NCI-H187 treated with DMSO at 0.1 percent for 48 hours (cell line): ENCODE measurements around the gene RMI2.

Source experiments
- DNase-seq: peaks from one replicate; lab custom pipeline; 2025; lab: John Stamatoyannopoulos, UW

The RMI2 gene

DNA sequence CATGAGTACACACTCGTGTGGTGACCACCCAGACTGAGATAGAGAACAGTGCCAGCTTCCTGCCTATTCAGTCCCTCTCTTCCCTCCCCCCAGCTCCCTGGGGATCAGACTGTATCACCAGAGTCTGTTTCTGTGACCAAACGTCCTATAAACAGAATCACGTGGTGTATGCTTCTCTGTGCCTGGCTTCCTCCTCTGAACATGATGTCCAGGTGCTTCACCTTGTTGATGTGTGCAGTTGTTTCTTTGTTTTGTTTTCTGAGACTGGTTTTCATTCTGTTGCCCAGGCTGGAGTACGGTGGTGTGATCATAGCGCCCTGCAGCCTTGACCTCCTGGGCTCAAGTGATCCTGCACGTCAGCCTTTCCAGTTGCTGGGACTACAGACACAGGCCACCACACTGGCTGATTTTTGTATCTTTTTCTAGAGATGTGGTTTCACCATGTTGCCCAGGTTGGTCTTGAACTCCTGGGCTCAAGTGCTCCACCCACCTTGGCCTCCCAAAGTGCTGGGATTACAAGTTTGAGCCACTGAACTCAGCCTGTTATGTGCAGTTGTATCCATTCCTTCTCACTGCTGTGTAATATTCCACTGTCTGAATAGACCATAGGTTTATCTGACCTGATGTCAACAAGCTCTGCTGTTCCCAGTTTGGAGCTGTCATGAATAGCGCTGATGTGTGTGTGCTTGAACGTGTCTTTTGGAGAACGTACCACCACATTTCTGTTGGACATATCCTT is 35.2 kb upstream of the RMI2 start:
- DNase-seq: no peak

DNA sequence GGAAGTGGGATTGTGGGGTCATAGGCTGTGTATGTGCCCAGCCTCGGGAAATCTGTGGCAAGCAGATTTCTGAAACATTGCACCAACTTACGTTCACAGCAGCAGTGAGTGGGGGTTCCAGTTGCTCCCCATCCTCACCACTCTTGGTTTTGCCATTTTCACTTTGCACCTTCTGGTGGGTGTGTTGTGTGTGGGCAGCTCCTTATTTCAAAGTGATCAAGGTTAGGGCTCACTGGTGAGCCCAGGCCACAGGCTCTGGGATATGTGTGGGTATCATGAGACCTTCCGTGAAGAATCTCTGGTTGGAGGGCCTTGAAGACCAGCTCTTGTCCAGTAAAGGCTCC is 34.7 kb upstream of the RMI2 start:
- DNase-seq: no peak

DNA sequence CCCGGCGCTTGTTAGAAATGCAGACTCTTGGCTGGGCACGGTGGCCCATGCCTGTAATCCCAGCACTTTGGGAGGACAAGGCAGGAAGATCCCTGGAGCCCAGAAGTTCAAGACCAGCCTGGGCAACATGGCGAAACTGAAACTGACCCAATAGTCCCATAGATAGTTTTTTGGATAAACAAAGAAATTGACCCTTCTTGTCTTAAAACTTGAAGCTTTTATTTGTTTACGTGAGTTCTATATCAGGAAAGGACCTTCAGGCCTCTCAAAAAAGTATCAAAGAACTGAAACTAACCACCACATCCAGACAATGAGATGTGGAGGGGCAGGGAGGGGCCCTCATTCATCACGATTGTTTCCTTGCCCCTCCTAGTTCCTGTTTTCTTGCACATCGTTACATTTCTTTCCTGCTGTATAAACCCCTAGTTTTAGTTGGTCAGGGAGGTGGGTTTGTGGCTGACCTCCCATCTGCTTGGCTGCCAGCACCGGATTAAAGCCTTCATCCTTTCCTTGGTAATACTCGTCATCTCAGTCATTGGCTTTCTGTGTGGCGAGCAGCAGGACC is 34.2 kb upstream of the RMI2 start:
- DNase-seq: no peak

DNA sequence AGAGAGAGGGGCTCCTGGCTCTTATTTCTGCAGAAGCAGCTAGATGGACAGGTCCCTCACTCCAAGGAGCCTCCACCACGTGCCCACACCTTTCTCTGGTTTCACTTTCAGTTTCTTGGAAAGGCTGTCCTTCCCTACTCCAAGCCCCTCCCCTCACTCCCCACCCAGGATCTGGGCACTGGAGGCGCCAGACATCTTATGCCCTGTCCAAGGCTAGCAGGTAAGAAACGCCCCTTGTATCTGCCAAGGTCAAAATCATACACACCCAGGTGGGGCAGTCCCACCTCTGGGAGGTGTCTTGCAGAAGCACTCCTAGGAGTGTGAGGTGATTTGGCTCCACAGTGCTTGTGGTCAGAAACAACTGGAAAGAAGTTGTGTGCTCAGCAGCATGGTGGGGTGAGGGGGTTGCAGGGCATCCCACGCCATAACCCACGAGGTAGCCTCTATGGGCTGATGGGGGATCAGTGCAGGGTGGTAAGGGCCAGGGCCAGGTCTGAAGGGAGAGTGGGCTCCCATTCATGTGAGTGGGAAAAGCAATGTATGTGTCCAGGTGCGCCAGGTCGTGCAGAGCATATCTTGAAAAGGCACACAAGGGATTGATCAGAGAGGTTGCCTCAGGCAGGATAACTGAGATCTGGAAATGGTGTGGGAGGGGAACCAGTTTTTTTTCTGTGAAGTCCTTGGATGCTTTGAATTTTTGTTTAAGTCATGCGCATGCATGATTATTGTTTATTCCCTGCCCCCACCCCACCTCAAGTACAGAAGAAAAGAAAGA is 32.4 kb upstream of the RMI2 start:
- DNase-seq: no peak

DNA sequence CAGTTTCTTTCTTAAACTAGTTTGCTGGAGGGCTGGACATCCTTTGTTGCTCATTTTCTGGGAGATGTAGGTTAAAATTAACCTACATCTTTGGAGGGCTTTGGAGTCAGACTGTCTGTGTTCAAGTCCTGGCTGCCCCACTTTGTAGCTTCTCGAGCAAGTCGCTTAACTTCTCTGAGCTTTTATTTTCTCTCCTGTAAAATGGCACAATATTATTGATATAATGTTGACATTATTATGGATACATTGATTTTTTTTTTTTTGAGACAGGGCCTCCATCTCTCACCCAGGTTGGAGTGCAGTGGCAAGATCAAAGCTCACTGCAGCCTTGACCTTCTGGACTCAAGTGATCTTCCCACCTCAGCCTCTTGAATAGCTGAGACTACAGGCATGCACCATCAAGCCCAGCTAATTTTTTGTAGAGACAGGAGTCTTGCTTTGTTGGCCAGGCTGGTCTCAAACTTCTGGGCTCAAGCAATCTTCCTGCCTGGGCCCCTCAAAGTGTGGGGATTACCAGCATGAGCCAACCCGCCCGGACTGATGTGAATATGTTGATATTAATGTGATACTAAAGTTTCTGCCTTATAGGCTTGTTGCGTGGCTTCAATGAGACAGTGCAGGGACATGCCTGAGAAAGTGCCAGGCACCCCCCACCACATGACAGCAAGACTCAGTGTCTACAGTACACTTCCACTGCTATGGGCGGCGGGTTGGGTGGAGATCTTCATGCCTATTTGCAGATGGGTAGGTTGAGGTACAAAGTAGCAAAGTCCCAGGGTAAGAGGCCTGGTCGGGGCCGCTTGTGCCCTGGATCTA is 31.6 kb upstream of the RMI2 start:
- DNase-seq: no peak

DNA sequence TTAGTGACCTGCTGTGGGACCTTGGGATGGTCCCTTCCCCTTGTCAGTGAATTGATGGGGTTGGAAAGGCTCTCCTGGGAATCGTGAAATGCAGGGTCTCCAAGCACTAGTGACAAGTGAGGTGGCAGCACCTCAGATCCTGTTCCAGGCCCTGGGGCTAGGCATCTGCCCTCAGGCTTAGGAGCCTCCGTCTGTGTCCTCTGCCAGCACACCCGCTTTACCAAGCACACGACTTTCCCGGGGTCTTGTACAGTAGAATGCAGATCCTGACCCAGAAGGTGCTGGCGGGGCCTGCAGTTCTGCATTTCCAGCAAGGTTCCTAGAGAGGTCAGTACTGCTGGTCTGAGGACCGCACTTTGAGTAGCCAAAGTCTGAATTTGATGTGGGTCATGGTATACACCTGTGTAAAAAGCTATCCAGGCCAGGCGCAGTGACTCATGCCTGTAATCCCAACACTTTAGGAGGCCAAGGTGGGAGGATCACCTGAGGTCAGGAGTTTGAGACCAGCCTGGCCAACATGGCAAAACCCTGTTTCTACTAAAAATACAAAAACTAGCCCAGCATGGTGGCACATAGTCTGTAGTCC is 30.9 kb upstream of the RMI2 start:
- no peak for DNase-seq

DNA sequence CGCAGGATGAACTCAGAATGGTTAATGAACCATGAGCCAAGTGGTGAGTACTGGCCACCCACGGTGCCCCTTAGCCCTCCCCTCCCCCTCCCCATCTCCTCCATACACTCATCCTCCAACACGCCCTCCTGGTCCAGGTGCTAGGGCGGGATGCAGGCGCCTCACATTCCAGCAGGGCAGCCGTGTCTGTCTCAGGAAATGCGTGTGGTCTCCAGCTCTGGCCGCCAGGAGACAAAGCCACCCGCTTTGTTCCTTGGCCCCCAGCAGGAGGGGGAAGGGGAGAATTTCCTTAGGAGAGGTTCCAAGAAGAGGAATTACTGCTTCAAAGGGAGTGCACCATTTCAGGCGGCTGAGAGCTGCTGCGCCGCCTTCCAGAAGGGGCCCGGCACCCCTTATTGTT is 29.7 kb upstream of the RMI2 start:
- no peak for DNase-seq

DNA sequence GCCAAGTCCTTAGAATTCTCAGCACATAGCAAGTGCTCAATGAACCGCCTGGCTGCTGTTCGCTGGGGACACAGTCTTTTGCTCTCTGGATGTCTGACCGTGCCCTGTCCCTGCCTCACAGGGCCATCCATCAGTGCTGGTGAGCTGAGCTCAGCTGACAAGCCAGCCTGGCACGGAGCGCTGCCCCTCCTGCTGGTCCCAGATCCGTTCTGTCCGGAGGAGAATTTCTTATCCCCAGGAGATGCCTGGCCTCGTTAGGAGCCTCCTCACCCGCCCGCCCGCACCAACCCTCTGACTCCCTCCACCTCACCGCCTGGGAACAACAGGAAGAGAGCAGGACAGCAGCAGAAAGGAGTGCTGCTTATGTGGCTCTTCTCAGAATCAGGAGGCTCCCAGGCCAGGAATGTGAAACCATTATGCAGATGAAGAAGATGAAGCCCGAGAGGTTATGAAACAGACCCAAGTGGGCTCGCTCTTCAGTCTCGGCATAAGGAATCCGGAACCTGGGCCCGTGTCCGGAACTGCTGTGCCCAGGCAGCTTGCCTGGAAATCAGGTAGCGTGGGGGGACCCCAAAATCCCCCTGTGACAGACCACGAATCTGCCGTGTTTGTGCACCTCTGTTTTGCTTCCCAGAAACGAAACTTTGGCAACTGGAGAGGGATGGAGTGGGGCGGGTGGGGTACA is 28.8 kb upstream of the RMI2 start:
- DNase-seq: no peak

DNA sequence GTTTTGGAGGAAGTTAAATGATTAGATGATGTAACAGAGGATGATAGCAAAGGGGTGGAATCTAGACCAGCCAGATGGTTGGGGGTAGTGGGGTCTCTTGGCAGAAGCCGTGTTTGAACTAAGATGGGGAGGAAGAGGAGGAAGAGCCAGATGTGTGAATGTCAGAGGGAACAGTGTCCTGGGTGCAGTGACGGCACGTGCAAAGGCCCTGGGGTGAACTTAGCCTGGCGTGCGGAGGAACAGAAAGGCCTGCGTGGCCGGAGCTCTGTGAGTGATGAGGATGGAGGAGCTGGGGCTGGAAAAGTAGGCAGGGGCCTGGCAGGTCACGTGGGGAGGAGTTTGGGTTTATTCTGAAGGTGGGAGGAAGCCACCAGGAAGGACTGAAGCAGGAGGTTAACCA is 26.4 kb upstream of the RMI2 start:
- DNase-seq: no peak

DNA sequence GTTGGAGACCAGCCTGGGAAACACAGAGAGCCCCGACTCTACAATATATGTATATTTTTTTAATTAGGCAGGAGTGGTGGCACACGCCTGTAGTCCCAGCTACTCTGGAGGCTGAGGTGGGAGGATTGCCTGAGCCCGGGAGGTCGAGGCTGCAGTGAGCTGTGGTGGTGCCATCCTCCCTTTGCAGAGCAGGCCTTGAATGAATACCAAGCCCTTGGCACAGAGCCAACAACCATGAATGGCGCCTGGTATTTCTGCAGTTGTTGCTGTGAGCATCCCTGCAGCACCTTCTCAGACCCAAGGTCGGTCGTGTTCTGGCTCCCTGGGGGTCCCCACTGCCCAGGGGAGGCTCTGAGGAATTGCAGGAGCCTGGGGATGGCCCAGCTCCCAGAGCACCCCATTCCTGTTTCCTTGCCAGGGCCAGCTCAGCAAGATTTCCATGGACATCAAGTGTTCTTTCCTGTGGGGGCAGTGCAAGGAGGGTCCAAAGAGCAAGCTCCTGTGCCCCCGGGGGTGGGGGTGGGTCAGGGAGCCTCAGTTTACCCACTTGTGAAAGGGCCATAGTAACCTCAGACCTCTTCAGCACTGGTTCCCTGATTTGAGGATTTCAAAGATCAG is 25.6 kb upstream of the RMI2 start:
- DNase-seq: no peak

DNA sequence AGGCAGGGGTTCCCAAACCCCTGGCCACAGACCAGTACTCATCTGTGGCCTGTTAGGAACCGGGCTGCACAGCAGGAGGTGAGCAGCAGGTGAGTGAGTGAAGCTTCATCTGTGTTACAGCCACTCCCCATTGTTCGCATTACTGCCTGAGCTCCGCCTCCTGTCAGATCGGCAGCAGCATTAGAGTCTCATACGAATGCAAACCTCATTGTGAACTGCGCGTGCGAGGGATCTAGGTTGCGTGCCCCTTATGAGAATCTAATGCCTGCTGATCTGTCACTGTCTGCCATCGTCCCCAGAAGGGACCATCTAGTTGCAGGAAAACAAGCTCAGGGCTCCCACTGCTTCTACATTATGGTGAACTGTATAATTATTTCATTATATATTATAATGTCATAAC is 25.1 kb upstream of the RMI2 start:
- DNase-seq: no peak

DNA sequence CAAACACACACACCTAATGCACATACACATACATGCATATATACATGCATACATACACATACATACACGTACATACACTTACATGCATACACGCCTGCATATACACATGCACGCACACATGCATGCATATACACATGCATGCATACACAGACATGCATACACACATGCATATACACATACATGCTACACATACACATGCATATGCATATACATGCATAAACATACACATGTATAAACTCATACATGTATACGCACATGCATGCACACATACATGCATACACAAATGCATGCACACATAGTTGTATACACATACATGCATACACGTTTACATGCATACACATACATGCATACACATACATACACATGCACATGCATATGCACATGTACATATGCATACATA is 23.6 kb upstream of the RMI2 start:
- no peak for DNase-seq

DNA sequence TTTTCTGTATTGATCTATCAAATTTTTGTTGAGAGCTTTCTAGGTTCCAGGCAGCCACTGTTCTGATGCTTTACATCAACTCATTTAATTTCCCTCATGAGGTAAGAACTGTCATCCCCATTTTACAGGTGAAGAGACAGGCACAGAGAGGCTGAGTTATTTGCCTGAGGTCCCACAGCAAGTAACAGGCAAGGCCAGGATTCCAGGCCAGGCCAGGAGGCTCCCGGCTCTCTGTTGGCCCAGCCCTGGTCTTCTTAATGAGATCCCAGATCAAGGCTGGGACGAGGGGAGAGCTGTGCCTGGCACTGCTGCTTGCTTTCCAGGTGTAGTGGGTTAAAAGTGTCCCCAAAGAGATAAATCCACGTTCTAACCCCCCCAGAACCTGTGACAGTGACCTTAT is 22.4 kb upstream of the RMI2 start:
- DNase-seq: no peak

DNA sequence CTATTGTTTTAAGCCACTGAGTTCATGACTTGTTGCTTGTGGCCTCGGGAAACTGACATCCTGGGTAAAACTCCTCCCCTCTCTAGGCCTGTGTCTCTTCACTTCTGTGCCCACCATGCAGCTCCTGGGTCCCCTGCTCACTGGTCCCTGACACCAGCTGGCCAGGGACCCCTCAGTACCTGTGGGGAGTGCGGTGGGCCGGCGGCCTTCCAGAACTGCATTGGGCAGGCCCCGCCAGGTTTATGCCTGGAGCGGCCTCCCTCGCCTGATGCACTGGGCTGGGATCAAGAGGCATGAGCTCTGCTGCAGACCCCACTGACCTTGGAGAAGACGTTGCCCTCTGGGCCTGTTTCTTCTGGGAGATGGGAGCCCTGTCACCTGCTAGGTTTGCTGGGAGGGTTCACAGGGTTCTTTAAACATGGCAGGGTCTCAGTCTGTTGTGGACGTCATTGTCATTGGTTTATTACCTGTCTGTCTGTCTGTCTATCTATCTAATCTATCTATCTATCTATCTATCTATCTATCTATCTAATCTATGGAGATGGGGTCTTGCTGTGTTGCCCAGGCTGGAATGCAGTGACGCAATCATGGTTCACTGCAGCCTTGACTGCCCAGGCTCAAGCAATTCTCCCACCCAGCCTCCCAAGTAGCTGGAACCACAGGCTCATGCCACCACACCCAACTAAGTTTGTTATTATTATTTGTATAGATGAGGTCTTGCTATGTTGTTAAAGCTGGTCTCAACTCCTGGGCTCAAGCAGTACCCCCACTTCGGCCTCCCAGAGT is 21.5 kb upstream of the RMI2 start:
- no peak for DNase-seq

DNA sequence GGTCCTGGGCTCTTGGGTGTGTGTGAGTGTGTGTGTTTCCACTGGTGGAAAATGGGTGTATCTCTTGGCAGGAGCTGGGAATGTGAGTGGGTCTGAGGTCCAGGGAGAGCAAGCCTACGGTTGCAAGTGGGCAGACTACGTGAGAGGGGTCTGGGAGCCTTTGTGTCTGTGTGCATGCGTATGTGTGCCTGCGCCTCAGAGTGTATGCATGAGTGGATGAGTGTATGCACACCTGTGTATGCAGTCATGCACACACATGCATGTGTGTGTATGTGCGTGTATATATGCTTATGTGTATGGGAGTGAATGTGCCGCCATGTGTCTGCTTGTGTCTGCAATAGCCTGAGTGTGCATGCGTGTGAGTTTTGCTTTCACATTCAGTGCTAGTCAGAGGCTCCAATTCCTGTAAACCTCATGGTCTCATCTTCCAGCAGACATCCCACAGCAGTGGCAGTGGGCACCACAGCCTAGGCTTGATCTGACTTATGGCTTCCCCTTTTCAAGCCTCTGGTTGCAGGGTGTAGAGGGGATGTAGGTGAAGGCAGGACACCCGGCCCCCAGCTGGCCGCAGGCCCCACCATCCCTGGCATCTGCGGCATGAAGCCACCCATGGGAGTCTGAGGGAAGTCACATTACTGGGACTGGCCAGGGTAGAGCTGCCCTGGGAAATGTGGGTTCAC is 19.7 kb upstream of the RMI2 start:
- DNase-seq: no peak

DNA sequence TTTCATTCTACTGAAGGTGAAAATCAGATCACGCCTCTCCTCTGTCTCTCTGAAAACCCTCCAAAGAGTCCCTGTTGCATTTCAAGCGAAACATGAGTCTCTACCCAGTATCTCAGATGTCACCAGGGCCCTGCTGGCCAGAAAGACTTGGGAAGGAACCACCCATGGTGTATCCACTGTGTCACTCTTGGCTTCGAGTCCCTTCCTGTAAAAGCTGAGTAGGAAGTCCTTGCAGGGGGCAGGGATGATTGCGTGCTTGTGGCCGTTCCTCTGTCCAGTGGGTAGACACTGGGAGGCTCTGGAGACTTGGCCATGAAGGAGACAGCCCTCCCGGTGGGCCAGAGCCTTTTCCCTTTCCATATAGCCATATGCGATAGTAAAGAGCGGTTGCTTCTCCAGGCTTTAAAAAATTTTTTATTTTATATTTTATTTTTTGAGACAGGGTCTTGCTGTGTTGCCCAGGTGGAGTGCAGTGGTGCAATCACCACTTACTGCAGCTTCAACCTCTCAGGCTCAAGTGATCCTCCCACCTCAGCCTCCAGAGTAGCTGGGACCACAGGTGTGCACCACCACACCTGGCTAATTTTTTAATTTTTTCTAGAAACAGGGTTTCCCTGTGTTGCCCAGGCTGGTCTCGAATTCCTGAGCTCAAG is 19.0 kb upstream of the RMI2 start:
- DNase-seq: no peak

DNA sequence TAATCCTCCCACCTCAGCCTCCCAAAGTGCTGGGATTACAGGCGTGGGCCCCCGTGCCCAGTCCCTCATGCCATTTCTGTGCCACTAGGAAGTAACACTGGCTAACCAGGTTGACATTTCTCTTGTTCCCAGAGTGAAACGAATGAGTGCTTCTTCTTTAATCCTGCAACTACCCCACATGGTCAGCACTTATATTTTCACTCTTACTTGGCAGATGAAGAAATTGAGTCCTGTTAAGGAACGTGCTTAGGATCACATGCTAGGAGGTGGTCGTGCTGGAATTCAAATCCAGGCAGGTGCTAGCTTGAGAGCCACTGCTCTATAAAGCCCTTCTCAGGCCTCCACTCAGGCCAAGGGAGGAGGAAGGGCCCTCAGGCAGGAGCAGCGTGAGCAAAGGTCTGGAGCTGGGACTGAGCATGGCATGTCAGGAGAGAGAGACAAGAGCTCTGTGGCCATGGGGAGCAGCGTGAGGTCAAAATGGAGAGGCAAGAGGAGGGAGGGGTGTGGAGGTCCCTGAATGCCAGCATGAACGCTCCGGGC is 18.5 kb upstream of the RMI2 start:
- DNase-seq: no peak

DNA sequence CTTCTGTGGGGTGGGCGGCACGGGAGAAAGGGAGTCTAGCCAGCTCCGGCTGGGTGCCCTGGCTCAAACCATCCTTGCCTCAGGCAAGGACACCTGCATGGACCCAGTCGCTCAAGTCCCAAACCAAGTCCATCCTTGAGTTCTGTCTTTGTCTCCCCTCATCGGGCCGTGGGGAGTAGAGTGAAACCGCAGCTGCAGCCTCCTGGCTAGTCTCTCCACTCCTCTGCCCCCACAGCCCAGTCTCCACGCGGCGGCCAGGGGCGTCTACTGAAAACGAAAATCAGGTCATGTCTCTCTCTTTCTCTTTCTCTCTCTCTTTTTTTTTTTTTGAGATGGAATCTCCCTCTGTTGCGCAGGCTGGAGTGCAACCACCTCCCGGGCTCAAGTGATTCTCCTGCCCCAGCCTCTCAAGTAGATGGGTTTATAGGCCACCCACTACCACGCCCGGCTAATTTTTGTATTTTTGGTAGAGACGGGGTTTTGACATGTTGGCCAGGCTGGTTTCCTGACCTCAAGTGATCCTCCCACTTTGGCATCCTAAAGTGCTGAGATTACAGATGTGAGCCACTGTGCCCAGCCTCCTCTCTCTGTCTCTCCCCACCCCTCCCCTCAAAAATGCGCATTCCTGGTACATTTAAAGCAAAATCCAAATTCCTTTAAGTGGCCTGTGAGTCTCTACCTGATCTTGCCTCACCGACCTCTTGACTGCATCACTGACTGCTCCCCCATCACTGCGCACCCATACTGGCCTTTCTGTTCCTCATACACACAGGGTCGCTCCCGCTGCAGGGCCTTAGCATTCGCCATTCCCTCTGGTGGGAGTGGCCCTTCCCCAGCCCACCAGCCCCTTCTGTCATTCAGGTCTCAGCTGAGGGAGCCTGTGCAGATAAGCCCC is 17.7 kb upstream of the RMI2 start:
- DNase-seq: no peak
